ENCODE data around the gene MAN1B1. TPM values are rescaled to one million over a fixed set of nuclear protein-coding genes. Genes with fewer than 3 reads are reported as not detected.

The MAN1B1 gene
- total and polyA plus RNA-seq, 2 of the 8 experiments (the other 6 are each of a cell fraction or from before 2014, with no cell fraction given) = 33.7 to 36.3 TPM

- peak overlapping the region; percentile 59 for H4K91ac ChIP-seq (replicated peaks; ENCODE audit: insufficient read length, low read length)
- H2AFZ ChIP-seq (ENCODE audit: low read length) = no peak overlapping the region
- no peak for DNase-seq (ENCODE audit: low read depth in 1 of 2, low spot score in 2 of 2)
- ChIA-PET POLR2A (ENCODE audit: partially characterized antibody) (interaction anchor here (0.7 to 2.1 kb wide), 3 partner anchors 13 to 265 kb away, joined by 3 to 9 read pairs (median 4); partner anchors contain the start of gene MAN1B1), CTCF (ENCODE audit: partially characterized antibody) (interaction anchor here (1.0 to 4.6 kb wide), 6 partner anchors 10 to 126 kb away, joined by 3 to 27 read pairs (median 4); partner anchors contain the start of gene NPDC1)
- H3K56ac ChIP-seq (replicated peaks; ENCODE audit: insufficient read length, low read depth, low read length) = no peak overlapping the region
- H3K4me3 ChIP-seq (ENCODE audit: extremely low read depth in 1 of 4, insufficient read depth in 2 of 4, low read depth in 3 of 4, low read length in 4 of 4) = no peak overlapping the region
- H2BK15ac ChIP-seq (ENCODE audit: low read length) = 0 out of 2 replicates have a peak overlapping the region, but pooled peaks have one; percentile 19
- no peak overlapping the region for H2BK120ac ChIP-seq (replicated peaks; ENCODE audit: low read depth, low read length)
- peak overlapping the region; percentile 63; the same call in 1 of the 2 replicates for H2BK12ac ChIP-seq (ENCODE audit: low read depth, low read length)
- H3K79me1 ChIP-seq (ENCODE audit: low read depth, low read length) = peaks cover 2% of the 10 kb centered on the region; the same call in 1 of the 2 replicates
- H3K23me2 ChIP-seq (ENCODE audit: low read depth, low read length) = peaks cover 27% of the 10 kb centered on the region
- no peaks in the 10 kb centered on the region for H3K79me2 ChIP-seq (ENCODE audit: control insufficient read depth in 1 of 2, insufficient read depth in 2 of 2, low read length in 2 of 2)
- no peaks in the 10 kb centered on the region; a peak in 1 of 8 replicates for H3K36me3 ChIP-seq (ENCODE audit: control insufficient read depth in 2 of 4, insufficient read depth in 4 of 4, low read length in 3 of 4)
- peaks cover 5 to 7% of the 10 kb centered on the region in 2 experiments for H4K20me1 ChIP-seq (replicated peaks in 1 of 2; ENCODE audit: control insufficient read depth in 1 of 2, insufficient read depth in 2 of 2, low read length in 2 of 2)
- FAIRE-seq = no peak
- no peak overlapping the region for H3K4ac ChIP-seq (replicated peaks; ENCODE audit: insufficient read length, low read depth, low read length)
- H3K9me3 ChIP-seq (ENCODE audit: insufficient read depth in 2 of 2, low read depth in 1 of 2, low read length in 1 of 2) = no peaks in the 10 kb centered on the region
- H3K14ac ChIP-seq (ENCODE audit: insufficient read length) = no peak overlapping the region
- no peak overlapping the region for H3K23ac ChIP-seq (ENCODE audit: insufficient read length)
- no peak overlapping the region for H3K4me2 ChIP-seq (ENCODE audit: insufficient read depth in 1 of 2, low read depth in 2 of 2, low read length in 2 of 2)
- no peak overlapping the region for H2BK5ac ChIP-seq (ENCODE audit: low read depth, low read length)
- no peak overlapping the region for H3K9ac ChIP-seq (replicated peaks in 1 of 4; ENCODE audit: extremely low read depth in 1 of 4, low read depth in 3 of 4, low read length in 3 of 4)
- peaks cover 0 to 29% (median 24%) of the 10 kb centered on the region in 4 experiments; a peak in 6 of 7 replicates for H3K4me1 ChIP-seq (replicated peaks in 1 of 4; ENCODE audit: control insufficient read depth in 3 of 4, insufficient read depth in 4 of 4, low read length in 3 of 4)
- no peak overlapping the region for H3K27ac ChIP-seq (ENCODE audit: low read depth, low read length)
- H4K5ac ChIP-seq (ENCODE audit: insufficient read length, low read depth, low read length) = no peak overlapping the region
- no peak overlapping the region for H3K18ac ChIP-seq (ENCODE audit: extremely low read depth, low read length)
- no peak overlapping the region for H4K8ac ChIP-seq (ENCODE audit: extremely low read depth, insufficient read depth, low read length)
- peak overlapping the region; percentile 70; the same call in 1 of the 2 replicates for H2AK5ac ChIP-seq (ENCODE audit: low read depth, low read length)
- 87% methylated on average over 8 of the region's 8 CpGs; no CpG with 5 or more reads in 1 of the 2 experiments for WGBS, 2 experiments (ENCODE audit: extremely low coverage in 1 of 2, insufficient coverage in 1 of 2, insufficient read length in 1 of 2, insufficient replicate concordance in 2 of 2, low coverage in 1 of 2, low lambda C conversion rate in 2 of 2, missing lambda C conversion rate in 1 of 2)
- no peak overlapping the region for H2BK20ac ChIP-seq (ENCODE audit: low read length)
- peaks cover 17 to 42% (median 30%) of the 10 kb centered on the region in 4 experiments for H3K27me3 ChIP-seq (replicated peaks in 1 of 4; ENCODE audit: control insufficient read depth in 3 of 4, extremely low read depth in 1 of 4, insufficient read depth in 3 of 4, low read length in 3 of 4)
- TF ChIP-seq GTF2F1 (IDR thresholded peaks at IDR 0.05; ENCODE audit: borderline replicate concordance, low read depth, low read length) = no peak
These were observed 12.8 kb upstream of the MAN1B1 start for GRCh38 chr9:137073992-137074399.
